Left renal pelvis (tissue), 4 donors: ENCODE measurements around the gene AP2A2. TPM values are rescaled to one million over a fixed set of nuclear protein-coding genes. Genes with fewer than 3 reads are reported as not detected.

Experiments
- DNase-seq, 4 donors: peaks; one replicate each; pipeline ENCODE4 v3.0.0-alpha.2; 2013; ENCODE audit warnings: low read depth in 4 of 4, low spot score in 3 of 4
- polyA plus RNA-seq, 4 donors: library from polyadenylated mRNA; unstranded; fragments of 120-200 nt; gene quantifications; one replicate each; pipeline ENCODE4 v1.2.1, GENCODE V29; 2013; ENCODE audit not compliant: insufficient read length in 4 of 4

Gene AP2A2
- polyA plus RNA-seq, 4 donors = 65.5 to 128 (median 107) TPM

GRCh38 chr11:991711-992307, 66.1 kb downstream of the AP2A2 start:
- no peak for DNase-seq

- DNase-seq = no peak
Measured at GRCh38 chr11:992577-992976, 66.9 kb downstream of the AP2A2 start.

- DNase-seq = no peak
Measured at GRCh38 chr11:993632-994167, 68.0 kb downstream of the AP2A2 start.

GRCh38 chr11:995044-995751, 69.5 kb downstream of the AP2A2 start:
- no peak for DNase-seq

- DNase-seq = peak in 3 of 4 donors; percentile 56 to 75 (median 67)
Measured at GRCh38 chr11:995752-996420, 70.2 kb downstream of the AP2A2 start.

- no peak for DNase-seq
Measured at GRCh38 chr11:996681-997080, 71.0 kb downstream of the AP2A2 start.

GRCh38 chr11:997907-998306, 72.2 kb downstream of the AP2A2 start:
- DNase-seq = no peak

GRCh38 chr11:999009-999408, 73.3 kb downstream of the AP2A2 start:
- no peak for DNase-seq

GRCh38 chr11:1000357-1001278, 74.9 kb downstream of the AP2A2 start:
- peak in 2 of 4 donors; percentile 33 to 73 for DNase-seq

- DNase-seq = no peak
Measured at GRCh38 chr11:1001617-1002405, 76.1 kb downstream of the AP2A2 start.

GRCh38 chr11:1002406-1002984, 76.8 kb downstream of the AP2A2 start:
- DNase-seq = no peak

GRCh38 chr11:1003159-1003558, 77.5 kb downstream of the AP2A2 start:
- no peak for DNase-seq

GRCh38 chr11:1005928-1006327, 80.3 kb downstream of the AP2A2 start:
- DNase-seq = no peak

- DNase-seq = no peak
Measured at GRCh38 chr11:1006762-1007161, 81.1 kb downstream of the AP2A2 start.

- DNase-seq = no peak
Measured at GRCh38 chr11:1007279-1007678, 81.6 kb downstream of the AP2A2 start.

- DNase-seq = no peak
Measured at GRCh38 chr11:1008001-1008802, 82.5 kb downstream of the AP2A2 start.

- no peak for DNase-seq
Measured at GRCh38 chr11:1008803-1009145, 83.1 kb downstream of the AP2A2 start.

- no peak for DNase-seq
Measured at GRCh38 chr11:1009371-1009770, 83.7 kb downstream of the AP2A2 start.

- DNase-seq = no peak
Measured at GRCh38 chr11:1009991-1010390, 84.3 kb downstream of the AP2A2 start.
